Hair follicular keratinocyte (primary cell): ENCODE measurements around the gene C1orf198. TPM values are rescaled to one million over a fixed set of nuclear protein-coding genes. Genes with fewer than 3 reads are reported as not detected.

ENCODE experiments used
- total RNA-seq: library from RNA; depleted of rRNA; stranded (reverse); fragments of >200 nt; gene quantifications from 2 replicates; pipeline ENCODE4 v1.2.3, GENCODE V29; 2015

Gene C1orf198
- total RNA-seq = 10.1 and 17.3 TPM in 2 replicates

GRCh38 chr1:230867903-230868735, at the start of gene C1orf198:
C1orf198 (minus strand) TSS chr1:230868521; CDS start chr1:230868512, 9 bp downstream.

Other genes with a start within 250 kb of the C1orf198 start
- 13.6 and 17.7 TPM in 2 replicates for gene COG2, start 226.0 kb downstream of the C1orf198 start, total RNA-seq
- not detected in 2 replicates for gene AGT, start 154.4 kb downstream of the C1orf198 start, total RNA-seq
- not detected in 2 replicates for gene CAPN9, start 121.1 kb downstream of the C1orf198 start, total RNA-seq
- gene TTC13, start 110.3 kb upstream of the C1orf198 start, total RNA-seq = 7.2 and 7.4 TPM in 2 replicates
- 19.5 and 26.2 TPM in 2 replicates for gene ARV1, start 110.6 kb upstream of the C1orf198 start, total RNA-seq
- gene FAM89A, start 171.7 kb upstream of the C1orf198 start, total RNA-seq = 21.6 and 23.2 TPM in 2 replicates